Mucosa of descending colon (tissue), 3 donors: ENCODE data around the gene DHRS12. TPM values are rescaled to one million over a fixed set of nuclear protein-coding genes. Genes with fewer than 3 reads are reported as not detected.

Source experiments
- ATAC-seq: fragments of 200-7000 bp; cut with Tn5 transposase; one replicate; pipeline ENCODE4 v1.9.1; 2020; ENCODE audit warnings: mild to moderate bottlenecking, moderate library complexity
- DNase-seq, 3 donors: peaks; one replicate each; pipeline ENCODE4 v3.0.0-alpha.2; 2020
- H3K36me3 ChIP-seq: fragments of 200-600 bp; one replicate; pipeline ENCODE4 v1.8.0; 2021; ENCODE audit warnings: low read depth, mild to moderate bottlenecking
- H3K4me1 ChIP-seq: fragments of 200-600 bp; one replicate; pipeline ENCODE4 v1.8.0; 2021; ENCODE audit warnings: low read depth, mild to moderate bottlenecking
- H3K4me3 ChIP-seq: fragments of 200-600 bp; one replicate; pipeline ENCODE4 v1.8.0; 2021; ENCODE audit warnings: mild to moderate bottlenecking
- H3K9me3 ChIP-seq: fragments of 200-600 bp; one replicate; pipeline ENCODE4 v1.8.0; 2021; ENCODE audit warnings: mild to moderate bottlenecking
- intact Hi-C, 2 donors: fragments of 100-400 bp; cut with DNase I in 1 of 2; cut with micrococcal nuclease in 1 of 2; formaldehyde crosslinking; loops; one replicate each; pipeline versions ENCODE4 v1.11.0 to v1.11.1; 2022; cut with DNase I, micrococcal nuclease
- total RNA-seq, 3 donors: library from RNA; stranded (reverse); fragmentation: NEBNext Ultra II Directional in 2 of 3; extraction: Animal tissue kit (Norgen Biotek cat#: 25700) in 2 of 3; gene quantifications; one replicate each; pipeline versions ENCODE4 v1.2.1 to v1.2.4, GENCODE V29; 2021 to 2023
- TF ChIP-seq, protein P1 (sequence below): fragments of 200-600 bp; IDR thresholded peaks from one replicate; pipeline ENCODE4 v1.8.0; 2022; ENCODE audit warnings: antibody characterized with exemption, mild to moderate bottlenecking
- donor health status: DM: no; HTN: no; CAD: no; lungs with moderate emphysema.
- donor health status: DM: no; HTN: no; CAD: no.
- donor health status: DM: no; HTN: yes; CAD: no.

The DHRS12 gene
- total RNA-seq, 3 donors from 2014 or later, result 11.8 to 15.1 (median 14.1) TPM

DNA sequence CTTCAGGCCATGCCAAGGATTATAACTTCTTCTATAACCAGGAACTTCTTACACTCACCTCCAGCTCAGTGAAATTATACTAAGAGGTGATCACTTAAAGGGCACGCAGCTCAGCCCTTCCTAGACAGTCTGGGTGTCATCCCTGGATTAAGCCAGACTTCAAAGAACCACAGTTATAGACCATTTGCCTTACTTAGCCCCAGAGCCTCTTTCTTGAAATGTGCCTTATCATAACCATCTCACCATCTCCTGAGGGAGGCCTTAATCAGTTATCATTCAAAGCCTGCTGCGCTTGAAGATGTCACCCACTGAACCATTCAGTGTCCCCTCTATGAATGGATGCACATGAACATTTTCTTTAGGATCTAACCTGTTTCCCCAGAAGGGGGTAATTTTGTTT is 10.1 kb upstream of the DHRS12 start:
- intact Hi-C loops, result loop anchor here (10.0 kb wide), 1 partner anchor 311 kb away; the partner anchor contains the start of gene NEK5 (in 2 of the 2)

GRCh38 chr13:51811920-51812451 is 8.0 kb upstream of the DHRS12 start:
- intact Hi-C loops, result loop anchor here (10.0 kb wide), 1 partner anchor 313 kb away; the partner anchor contains the start of gene NEK5 (in 2 of the 2)
- Histone ChIP-seq H3K9me3 (no peaks in the 10 kb centered on the region), H3K4me3 (no peak overlapping the region), H3K4me1 (no peaks in the 10 kb centered on the region), H3K36me3 (no peaks in the 10 kb centered on the region)
- no peak for ATAC-seq
- no peak for DNase-seq
- TF ChIP-seq, protein P1, sequence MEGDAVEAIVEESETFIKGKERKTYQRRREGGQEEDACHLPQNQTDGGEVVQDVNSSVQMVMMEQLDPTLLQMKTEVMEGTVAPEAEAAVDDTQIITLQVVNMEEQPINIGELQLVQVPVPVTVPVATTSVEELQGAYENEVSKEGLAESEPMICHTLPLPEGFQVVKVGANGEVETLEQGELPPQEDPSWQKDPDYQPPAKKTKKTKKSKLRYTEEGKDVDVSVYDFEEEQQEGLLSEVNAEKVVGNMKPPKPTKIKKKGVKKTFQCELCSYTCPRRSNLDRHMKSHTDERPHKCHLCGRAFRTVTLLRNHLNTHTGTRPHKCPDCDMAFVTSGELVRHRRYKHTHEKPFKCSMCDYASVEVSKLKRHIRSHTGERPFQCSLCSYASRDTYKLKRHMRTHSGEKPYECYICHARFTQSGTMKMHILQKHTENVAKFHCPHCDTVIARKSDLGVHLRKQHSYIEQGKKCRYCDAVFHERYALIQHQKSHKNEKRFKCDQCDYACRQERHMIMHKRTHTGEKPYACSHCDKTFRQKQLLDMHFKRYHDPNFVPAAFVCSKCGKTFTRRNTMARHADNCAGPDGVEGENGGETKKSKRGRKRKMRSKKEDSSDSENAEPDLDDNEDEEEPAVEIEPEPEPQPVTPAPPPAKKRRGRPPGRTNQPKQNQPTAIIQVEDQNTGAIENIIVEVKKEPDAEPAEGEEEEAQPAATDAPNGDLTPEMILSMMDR, result no peak

More for the DNA sequence above, 10.1 kb upstream of the DHRS12 start:
- Histone ChIP-seq H3K4me3 (no peak overlapping the region), H3K4me1 (no peaks in the 10 kb centered on the region), H3K9me3 (no peaks in the 10 kb centered on the region), H3K36me3 (no peaks in the 10 kb centered on the region)
- DNase-seq (no peak), ATAC-seq (no peak)
- TF ChIP-seq, protein P1, result no peak

DNA sequence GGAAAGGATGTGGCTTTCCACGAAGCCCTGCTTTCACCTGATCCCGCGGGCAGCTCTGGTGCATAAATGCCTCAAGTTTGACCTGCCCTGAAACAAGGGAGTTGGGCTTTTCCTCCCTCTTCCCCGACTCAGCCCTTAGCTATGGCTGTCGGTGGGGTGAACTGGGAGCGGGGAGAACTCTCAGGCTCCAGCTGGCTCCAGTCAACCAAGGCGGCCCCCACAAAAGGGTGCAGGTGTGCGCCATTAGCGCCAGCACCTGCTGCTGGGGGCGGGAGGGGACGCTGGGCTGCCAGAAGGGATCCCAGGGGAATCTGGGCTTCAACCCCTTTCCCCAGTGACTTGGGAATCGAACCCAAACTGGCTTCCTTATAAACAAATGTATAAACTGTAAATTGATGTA is 7.1 kb upstream of the DHRS12 start:
- Histone ChIP-seq H3K9me3 (no peaks in the 10 kb centered on the region), H3K4me1 (no peaks in the 10 kb centered on the region), H3K36me3 (no peaks in the 10 kb centered on the region), H3K4me3 (no peak overlapping the region)
- TF ChIP-seq, protein P1, result no peak
- DNase-seq (no peak), ATAC-seq (no peak)
- intact Hi-C loops, result loop anchor here (10.0 kb wide), 1 partner anchor 314 kb away; the partner anchor contains the start of gene NEK5 (in 2 of the 2)

- H3K9me3 ChIP-seq, result no peaks in the 10 kb centered on the region
- DNase-seq (no peak), ATAC-seq (no peak)
- peaks cover 9% of the 10 kb centered on the region for H3K4me1 ChIP-seq
- no peak overlapping the region for H3K4me3 ChIP-seq
- H3K36me3 ChIP-seq, result no peaks in the 10 kb centered on the region
- TF ChIP-seq, protein P1, result no peak
- intact Hi-C loops, result no loop called here
Observed at GRCh38 chr13:51808811-51809210, 4.8 kb upstream of the DHRS12 start.

DNA sequence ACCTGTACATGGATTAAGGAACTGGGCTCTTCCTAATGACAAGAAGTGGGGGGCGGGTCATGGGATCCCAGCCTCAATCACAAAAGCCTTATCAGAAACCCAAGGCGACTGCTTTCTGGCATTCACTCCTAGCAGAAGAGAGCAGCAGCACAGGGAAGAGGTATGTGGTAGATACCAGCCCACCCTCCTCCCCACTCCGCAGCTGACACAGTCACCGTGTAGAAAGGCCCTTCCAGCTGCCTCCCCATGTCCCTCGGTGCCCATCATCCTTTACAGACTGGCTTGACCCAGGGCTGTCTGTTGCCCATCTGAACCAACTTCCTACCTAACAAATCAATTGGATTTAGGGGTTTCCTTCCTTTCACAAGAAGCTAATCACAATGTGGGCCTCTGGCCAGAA is 3.1 kb upstream of the DHRS12 start:
- no peak for ATAC-seq
- DNase-seq, result no peak
- intact Hi-C loops, result no loop called here
- H3K9me3 ChIP-seq, result no peaks in the 10 kb centered on the region
- H3K4me3 ChIP-seq, result no peak overlapping the region
- H3K36me3 ChIP-seq, result no peaks in the 10 kb centered on the region
- TF ChIP-seq, protein P1, result no peak
- H3K4me1 ChIP-seq, result peaks cover 21% of the 10 kb centered on the region
